NOMO-1 treated with dmso at 0.1 percent for 144 hours (cell line): ENCODE data around the gene TRAFD1.

Experiments
- DNase-seq: peaks from one replicate; lab custom pipeline; 2025; ENCODE audit not compliant: unreplicated experiment; lab: John Stamatoyannopoulos, UW

Gene TRAFD1

GRCh38 chr12:112175361-112176155 is 50.2 kb downstream of the TRAFD1 start:
- no peak for DNase-seq

- DNase-seq: no peak
Measured at GRCh38 chr12:112176321-112177010, 51.1 kb downstream of the TRAFD1 start.

DNA sequence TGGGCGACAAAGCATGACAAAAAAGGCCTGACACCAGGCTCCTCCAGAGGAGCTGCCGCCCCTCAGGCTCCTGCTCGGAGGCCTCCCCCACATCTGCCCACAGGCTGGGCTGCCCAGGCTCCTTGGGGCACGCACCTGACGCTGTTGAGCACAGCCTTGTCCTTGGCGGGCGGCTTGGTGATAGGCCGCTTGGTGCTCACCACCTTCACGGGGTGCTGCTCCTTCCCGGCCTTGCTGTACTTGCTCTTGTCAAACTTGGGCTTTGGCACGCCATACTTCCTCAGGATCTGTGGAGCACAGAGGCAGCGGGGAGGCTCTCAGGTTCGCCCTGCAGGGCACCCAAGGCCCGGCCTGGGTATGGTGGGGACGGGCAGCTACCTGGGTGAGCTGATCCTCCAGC is 53.4 kb downstream of the TRAFD1 start:
- DNase-seq: no peak

DNA sequence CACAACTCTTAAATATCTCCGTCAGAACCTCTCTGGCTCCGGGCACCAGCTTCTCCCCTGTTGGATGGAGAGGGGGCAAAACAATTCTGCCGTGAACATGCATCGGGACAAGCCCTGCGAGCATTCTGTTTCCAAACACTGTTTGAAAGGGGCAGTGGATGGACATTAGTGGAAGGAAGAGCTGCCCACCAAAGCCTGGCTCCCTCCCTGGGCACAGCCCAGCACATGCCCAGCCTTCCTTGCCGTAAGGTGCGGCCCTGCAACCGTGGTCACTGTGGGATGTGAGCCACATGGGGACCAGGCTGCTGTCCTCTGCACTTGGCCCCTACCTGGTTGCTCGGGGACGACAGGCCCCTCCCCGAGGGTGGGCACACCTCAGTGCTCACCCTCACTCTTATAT is 54.0 kb downstream of the TRAFD1 start:
- no peak for DNase-seq

DNA sequence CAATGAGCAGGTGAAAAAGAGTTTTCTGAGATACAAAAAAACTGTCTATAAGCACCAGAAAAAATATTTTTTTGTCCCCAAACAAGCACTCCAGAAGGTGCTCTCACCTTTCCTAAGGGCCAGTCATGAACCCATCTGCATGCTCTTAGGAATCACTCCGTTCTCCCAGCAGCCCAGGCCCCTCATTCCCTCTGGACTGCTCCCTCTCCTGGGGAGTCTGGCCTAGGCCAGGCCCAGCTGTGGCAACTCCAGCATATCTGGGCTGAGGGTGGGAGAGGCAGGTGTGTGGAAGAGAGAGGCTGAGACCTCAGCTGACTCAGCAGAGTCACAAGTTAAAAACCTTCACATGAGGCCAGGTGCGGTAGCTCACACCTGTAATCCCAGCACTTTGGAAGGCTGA is 54.6 kb downstream of the TRAFD1 start:
- no peak for DNase-seq

DNA sequence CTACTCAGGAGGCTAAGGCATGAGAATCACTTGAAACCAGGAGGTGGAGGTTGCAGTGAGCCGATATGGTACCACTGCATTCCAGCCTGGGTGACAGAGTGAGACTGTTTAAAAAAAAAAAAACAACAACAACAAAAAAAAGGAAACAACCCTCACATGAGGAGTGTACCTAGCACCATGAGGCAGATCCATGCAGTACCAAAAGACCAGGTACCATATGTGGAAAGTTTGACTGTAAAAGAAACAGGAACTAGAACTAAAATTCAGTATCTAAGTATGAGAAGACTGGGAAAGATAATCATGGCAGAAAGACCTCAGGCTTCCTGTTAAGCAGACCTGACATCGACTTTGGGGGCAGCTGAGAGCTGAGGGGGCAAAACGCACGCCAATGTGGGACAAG is 55.1 kb downstream of the TRAFD1 start:
- no peak for DNase-seq

GRCh38 chr12:112182499-112182898 is 57.1 kb downstream of the TRAFD1 start:
- no peak for DNase-seq

GRCh38 chr12:112183141-112184021 is 58.0 kb downstream of the TRAFD1 start:
- DNase-seq: no peak

- no peak for DNase-seq
Measured at GRCh38 chr12:112184056-112184887, 58.9 kb downstream of the TRAFD1 start.

DNA sequence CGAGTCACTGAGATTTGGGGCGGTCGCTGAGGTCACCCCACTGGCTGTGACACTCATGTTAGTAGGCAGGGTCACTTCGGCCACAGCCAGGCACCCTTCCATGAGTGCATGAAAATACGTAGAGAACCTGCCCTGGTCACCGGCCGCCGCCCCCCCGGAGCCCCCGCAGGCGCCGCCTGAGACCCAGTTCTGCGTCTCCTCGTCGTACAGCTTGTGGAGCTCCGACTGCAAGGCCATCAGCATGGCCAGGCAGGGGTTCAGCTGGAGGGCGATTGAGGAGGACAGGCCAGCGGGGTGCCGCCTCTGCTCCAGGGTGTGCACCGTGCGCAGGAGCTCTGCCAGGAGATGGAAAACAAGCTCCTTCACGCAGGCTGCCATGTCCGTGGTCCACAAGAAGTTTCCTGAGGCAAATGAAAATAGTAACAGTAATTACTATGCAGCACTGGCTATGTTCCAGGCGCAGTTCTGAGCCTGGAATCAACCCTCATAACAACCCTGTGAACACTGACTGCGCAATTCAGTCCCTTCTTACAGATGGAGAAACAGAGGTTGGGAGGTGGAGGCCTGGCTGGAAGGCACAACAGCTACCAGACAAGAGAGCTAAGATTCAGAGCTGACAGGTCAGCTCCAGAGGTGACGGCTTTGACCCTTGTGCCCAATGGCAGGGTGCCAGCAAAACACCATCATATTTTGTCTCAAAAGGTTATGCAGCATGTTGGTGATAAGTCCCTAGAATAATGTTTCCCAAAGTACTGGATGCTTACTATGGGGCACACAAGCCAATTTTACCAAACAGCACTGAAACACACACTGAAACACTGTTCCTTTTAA is 59.9 kb downstream of the TRAFD1 start:
- no peak for DNase-seq

GRCh38 chr12:112188130-112188830 is 62.9 kb downstream of the TRAFD1 start:
- DNase-seq: no peak

DNA sequence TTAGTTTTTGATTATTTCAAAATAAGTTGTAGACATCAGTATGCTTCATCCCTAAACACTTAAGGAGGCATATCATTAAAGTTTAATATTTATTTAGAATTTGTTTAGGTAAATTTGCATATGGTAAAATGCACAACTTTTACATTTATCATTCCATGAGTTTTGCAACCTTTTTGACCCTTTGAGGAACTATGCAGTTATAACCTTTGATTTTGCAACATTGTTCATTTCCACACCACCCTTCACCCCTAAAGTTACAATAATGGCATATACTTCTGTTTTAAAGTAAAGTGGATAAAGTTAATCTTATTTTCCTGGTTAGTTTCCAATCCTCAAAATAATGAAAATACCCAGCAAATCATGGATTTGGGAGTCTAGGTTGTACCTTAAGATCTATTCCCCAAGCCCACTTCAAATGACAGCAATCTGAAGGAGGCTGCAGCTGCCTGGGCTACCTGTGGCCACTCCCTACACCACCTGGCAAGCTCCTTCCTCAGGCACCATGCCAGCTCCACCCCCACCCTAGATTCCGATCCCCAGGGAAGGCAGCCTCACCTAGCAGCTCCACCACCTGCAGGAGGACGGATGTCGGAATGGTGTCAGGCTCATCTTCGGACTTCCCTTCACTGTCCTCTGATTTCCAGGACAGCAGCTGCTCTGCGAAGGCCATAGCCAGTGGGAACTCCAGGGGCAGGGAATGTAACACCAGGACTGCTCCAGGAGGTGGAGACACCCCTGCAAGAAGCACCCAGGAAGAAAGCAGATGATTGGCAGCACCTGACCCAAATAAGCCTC is 65.1 kb downstream of the TRAFD1 start:
- DNase-seq: no peak

GRCh38 chr12:112191201-112191600 is 65.8 kb downstream of the TRAFD1 start:
- no peak for DNase-seq

DNA sequence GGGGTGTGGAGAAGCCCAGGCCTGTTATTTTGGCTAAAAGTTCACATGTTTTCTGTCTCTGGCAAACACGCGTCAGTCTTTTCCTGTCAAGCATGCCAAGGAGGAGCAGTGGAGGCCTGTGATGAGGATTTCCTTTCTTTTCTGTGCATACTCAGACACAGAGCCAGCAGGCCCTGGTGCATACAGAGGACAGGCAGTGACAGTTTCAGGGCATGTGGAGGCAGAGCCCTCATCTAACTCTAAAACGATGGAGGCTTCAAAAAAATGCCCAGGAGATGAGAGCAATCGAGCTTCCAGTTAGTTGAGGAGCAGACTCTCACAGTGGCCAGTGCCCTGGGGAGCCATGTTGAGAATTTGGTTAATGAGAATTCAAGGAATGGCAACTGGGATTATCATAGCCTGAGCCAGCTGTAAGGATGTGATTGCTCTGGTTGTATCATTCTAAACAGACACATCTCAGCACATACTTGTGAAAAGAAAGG is 66.5 kb downstream of the TRAFD1 start:
- DNase-seq: no peak

DNA sequence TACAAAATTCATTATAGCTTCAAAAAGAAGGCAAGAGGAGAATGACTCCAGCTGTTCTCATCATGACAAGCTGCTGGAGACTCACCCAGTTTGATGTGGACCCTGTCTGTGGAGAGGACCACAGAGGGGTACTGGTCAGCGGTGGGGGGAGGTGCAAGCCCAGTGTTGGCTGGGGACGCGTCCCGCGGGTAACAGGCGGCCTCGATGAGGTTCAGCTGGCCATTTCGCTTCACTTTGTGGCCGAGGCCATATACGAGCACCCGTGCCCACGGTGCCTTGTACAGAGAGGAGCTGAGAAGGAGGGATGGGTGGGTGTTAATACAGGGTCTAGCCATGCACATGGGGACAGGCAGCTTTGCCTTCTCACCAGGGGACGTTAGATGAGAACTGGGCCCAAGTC is 67.1 kb downstream of the TRAFD1 start:
- no peak for DNase-seq

- DNase-seq: no peak
Measured at GRCh38 chr12:112194601-112195247, 69.4 kb downstream of the TRAFD1 start.

GRCh38 chr12:112196196-112196875 is 71.0 kb downstream of the TRAFD1 start:
- no peak for DNase-seq
